Left ventricle myocardium superior (tissue), 1 donor: ENCODE results near the gene IRS2. TPM values are rescaled to one million over a fixed set of nuclear protein-coding genes. Genes with fewer than 3 reads are reported as not detected.
A peak's percentile ranks its signal among the peaks of the same experiment; 100 is the strongest.

Experiments
- ATAC-seq: fragments of 200-7000 bp; cut with Tn5 transposase; one replicate; pipeline ENCODE4 v1.9.1; 2020; ENCODE audit warnings: mild to moderate bottlenecking, moderate library complexity
- DNase-seq: peaks from one replicate; pipeline ENCODE4 v3.0.0-alpha.2; 2020
- intact Hi-C: fragments of 100-400 bp; cut with micrococcal nuclease; formaldehyde crosslinking; loops from one replicate; pipeline ENCODE4 v1.11.0; 2022
- total RNA-seq: library from RNA; stranded (reverse); fragmentation: NEBNext Ultra II Directional; extraction: Animal tissue kit (Norgen Biotek cat#: 25700); gene quantifications from one replicate; pipeline ENCODE4 v1.2.1, GENCODE V29; 2021
- donor health status: DM: no; HTN: yes; CAD: no; lungs with severe emphysema.

The IRS2 gene
- total RNA-seq, 1 donor from 2014 or later, result 11.3 TPM

GRCh38 chr13:109720758-109721184 is 65.6 kb downstream of the IRS2 start:
- intact Hi-C loops, result no loop called here
- no peak for DNase-seq
- no peak for ATAC-seq

- intact Hi-C loops, result no loop called here
- ATAC-seq, result no peak
- DNase-seq, result no peak
Measured at GRCh38 chr13:109719962-109720646, 66.3 kb downstream of the IRS2 start.

GRCh38 chr13:109718726-109719125 is 67.7 kb downstream of the IRS2 start:
- ATAC-seq (no peak), DNase-seq (no peak)
- intact Hi-C loops, result no loop called here

GRCh38 chr13:109717686-109718085 is 68.7 kb downstream of the IRS2 start:
- ATAC-seq, result no peak
- intact Hi-C loops, result no loop called here
- no peak for DNase-seq

GRCh38 chr13:109715902-109716301 is 70.5 kb downstream of the IRS2 start:
- peak; percentile 27 for ATAC-seq
- intact Hi-C loops, result no loop called here
- DNase-seq, result no peak

GRCh38 chr13:109713681-109714080 is 72.7 kb downstream of the IRS2 start:
- intact Hi-C loops, result no loop called here
- no peak for ATAC-seq

GRCh38 chr13:109712124-109712722 is 74.2 kb downstream of the IRS2 start:
- DNase-seq (no peak), ATAC-seq (no peak)
- intact Hi-C loops, result no loop called here

More at GRCh38 chr13:109713681-109714080, 72.7 kb downstream of the IRS2 start:
- no peak for DNase-seq

- ATAC-seq (no peak), DNase-seq (no peak)
- intact Hi-C loops, result no loop called here
Measured at GRCh38 chr13:109707742-109708617, 78.4 kb downstream of the IRS2 start.

- ATAC-seq, result no peak
Measured at GRCh38 chr13:109707044-109707741, 79.2 kb downstream of the IRS2 start.

GRCh38 chr13:109706015-109706715 is 80.2 kb downstream of the IRS2 start:
- no peak for DNase-seq
- no peak for ATAC-seq
- intact Hi-C loops, result no loop called here

More at GRCh38 chr13:109707044-109707741, 79.2 kb downstream of the IRS2 start:
- no peak for DNase-seq
- intact Hi-C loops, result no loop called here

- peak; percentile 78 for ATAC-seq
- intact Hi-C loops, result no loop called here
- peak; percentile 61 for DNase-seq
Measured at GRCh38 chr13:109704771-109705635, 81.4 kb downstream of the IRS2 start.

GRCh38 chr13:109703250-109703649 is 83.1 kb downstream of the IRS2 start:
- ATAC-seq (no peak), DNase-seq (no peak)
- intact Hi-C loops, result no loop called here
